Hepatocyte (in vitro differentiated cells): ENCODE measurements around the gene PDRG1.

Experiments used
- CTCF ChIP-seq: fragments of 200-600 bp; sonication (generic); IDR thresholded peaks from 2 replicates; pipeline ENCODE4 v1.5.1; 2016; ENCODE audit warnings: antibody characterized with exemption, mild to moderate bottlenecking; ENCODE audit not compliant: poor library complexity
- EZH2 ChIP-seq: fragments of 200-600 bp; sonication (generic); IDR thresholded peaks from 2 replicates; pipeline ENCODE4 v1.6.1; 2016; ENCODE audit warnings: antibody characterized with exemption, mild to moderate bottlenecking, borderline replicate concordance

- no peak for TF ChIP-seq CTCF
- no peak for TF ChIP-seq EZH2
Observed at GRCh38 chr20:31992086-31992485, 40.2 kb upstream of the PDRG1 start.
